HG02970 (cell line): ENCODE data around the gene RIN1.
"Not testable (repeated sequence)": the region's sequence is repeated elsewhere in the genome, so short reads cannot be mapped to it uniquely, and the experiment has no call there.

Experiments
- ATAC-seq: cut with Tn5 transposase; IDR thresholded peaks from one replicate; pipeline ENCODE4 v1.9.1; 2021; ENCODE audit warnings: mild to moderate bottlenecking, moderate library complexity, moderate number of reproducible peaks; ENCODE audit not compliant: unreplicated experiment, low FRiP score

The RIN1 gene

GRCh38 chr11:66360406-66361073 lies 24.3 kb upstream of the RIN1 start:
- no peak for ATAC-seq

DNA sequence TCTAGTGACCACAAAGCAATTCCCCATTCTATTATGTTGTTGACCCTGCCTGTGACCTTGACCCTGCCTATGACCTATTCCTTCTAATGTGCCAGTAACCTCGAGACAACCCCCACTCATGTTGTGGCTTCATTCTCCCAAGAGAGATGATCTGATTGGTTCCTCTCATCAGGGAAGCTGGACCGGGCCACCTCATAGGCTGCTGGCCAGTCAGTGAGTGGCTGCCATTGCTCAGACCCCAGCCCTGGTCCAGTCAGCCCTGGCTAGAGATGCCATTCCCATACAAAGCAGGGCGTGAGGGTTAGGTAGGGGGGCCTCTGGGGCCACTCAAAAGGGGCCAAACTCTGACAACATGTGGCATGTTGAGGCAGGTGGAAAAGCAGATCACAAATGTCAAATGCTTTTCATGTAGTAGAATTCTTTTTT lies 23.4 kb upstream of the RIN1 start:
- ATAC-seq = no peak

GRCh38 chr11:66350560-66351235 lies 14.5 kb upstream of the RIN1 start:
- not testable (repeated sequence) for ATAC-seq

DNA sequence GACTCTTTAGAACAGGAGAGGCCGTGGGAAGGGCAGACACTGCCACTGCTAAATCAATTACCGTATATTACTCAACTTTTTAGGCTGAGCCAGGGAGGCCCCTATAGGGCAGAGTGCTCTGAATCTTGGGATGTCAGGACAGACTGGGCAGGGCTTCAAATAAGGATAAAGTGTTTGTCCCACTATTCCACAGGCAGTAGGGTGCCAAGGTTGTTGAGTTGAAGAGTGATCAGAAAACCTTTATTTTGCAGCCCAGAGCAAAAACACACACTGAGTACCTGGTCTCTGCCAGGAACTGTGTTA lies 12.8 kb upstream of the RIN1 start:
- no peak for ATAC-seq

DNA sequence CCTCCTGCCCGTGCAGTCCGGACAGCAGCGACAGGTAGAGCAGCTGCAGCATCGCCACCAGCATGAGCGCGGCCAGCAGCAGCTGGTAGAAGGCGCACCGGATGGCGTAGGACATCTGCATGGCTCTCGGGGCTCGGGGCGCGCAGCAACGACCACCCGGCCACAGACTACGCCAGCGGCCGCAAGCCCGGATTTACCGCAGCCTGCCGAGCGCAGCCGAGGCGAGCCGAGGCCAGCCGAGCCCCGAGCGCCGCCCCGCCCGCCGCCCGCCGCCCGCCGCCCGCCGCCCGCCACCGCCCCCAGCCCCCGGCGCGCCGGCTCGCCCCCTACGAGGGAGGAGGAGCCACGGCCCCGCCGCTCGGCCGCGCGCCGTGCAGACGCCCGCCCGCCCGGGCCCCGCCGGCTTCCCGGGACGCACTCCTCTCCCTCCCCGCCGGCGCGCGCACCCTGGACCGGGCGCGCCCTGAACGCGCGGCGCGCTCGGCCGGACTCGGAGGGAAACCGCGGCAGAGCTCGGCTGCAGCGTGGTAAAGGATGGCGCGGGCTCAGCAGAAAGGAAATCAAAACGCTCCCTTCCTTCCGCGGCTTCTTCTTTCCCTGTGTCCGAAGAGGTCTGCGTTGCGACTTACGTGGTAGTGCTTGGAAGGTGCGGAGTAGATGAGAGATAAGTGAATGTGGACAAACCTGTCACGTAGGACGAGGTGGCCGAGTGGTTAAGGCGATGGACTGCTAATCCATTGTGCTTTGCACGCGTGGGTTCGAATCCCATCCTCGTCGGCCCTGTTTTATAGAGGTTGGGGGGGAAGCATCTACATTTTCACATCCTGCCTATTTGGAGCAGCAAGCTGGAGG lies 11.4 kb upstream of the RIN1 start, which contains the start of gene B4GAT1:
B4GAT1 (minus strand) TSS at position 205 of the 852 bp plus-strand sequence; CDS start at position 121, 84 bp downstream.
- peak; percentile 45 for ATAC-seq

- ATAC-seq = no peak
Observed at GRCh38 chr11:66346476-66347424, 10.5 kb upstream of the RIN1 start.

GRCh38 chr11:66345316-66345649 lies 9.0 kb upstream of the RIN1 start:
- ATAC-seq = peak; percentile 3

- peak; percentile 69 for ATAC-seq
Observed at GRCh38 chr11:66344550-66345315, 8.5 kb upstream of the RIN1 start, which contains the start of gene BRMS1. Gene BRMS1, minus strand, starts transcription at chr11:66345104. Its CDS starts 2,870 bp downstream, at chr11:66342234.

DNA sequence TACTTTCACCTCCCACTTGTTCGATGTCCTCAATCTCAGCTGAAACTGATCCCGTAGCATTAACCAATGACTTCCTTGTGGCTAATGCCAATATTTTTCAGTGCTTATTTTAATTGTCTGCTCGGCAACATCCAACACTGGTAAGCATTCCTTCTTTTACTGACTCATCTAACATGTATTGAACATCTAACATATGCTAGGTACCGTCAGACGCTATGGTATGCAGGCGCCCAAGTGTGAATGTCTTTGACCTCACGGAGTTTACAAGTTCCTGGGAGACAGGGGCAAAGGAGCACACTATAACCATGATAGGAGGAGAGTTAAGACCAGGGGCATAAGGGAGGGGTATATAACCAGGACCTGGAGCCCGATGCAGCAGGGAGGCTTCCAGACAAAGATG lies 6.9 kb upstream of the RIN1 start:
- ATAC-seq = no peak

- ATAC-seq = no peak
Observed at GRCh38 chr11:66341502-66342126, 5.4 kb upstream of the RIN1 start.

DNA sequence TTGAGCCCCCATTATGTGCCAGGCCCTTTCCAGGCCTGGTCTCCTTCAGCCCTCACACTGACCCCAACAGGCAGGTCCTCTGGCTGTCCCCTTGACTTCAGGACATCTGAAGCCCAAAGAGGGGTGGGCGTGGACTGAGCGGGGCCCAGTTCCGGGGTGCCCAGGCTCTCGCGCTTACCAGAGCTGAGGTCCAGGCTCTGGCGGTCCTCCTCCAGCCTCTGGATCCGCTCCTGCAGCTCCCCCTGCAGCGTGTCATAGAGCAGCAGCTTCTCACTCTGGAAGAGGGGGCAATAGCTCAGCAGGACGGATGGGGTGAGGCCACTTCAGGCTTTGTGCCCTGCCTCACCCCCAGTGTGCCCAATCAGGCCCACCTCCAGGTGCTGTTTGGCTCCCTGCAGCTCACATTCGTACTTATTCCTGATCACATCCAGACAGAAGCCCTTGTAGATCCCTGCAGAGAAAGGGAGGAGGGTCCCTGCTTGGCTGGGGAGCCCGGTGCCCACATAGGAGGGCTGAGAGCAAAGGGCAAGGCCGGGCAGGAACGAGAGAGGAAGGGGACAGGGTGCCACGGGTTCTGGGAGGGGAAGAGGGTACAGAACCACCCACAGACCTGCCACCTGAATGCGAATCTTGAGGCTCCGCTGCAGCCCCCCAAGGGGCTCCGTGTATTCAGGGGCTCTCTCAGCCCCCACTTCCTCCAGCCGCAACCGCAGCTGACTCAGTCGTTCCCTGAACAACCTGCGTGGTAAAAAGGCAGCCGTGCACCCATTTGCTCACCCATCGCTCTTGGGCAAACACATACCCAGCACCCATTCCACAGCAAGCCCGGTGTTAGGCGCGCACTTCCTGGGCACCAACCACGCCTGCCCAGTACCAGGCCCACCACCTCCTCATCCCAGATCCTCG lies 4.6 kb upstream of the RIN1 start:
- no peak for ATAC-seq

- ATAC-seq = no peak
Observed at GRCh38 chr11:66339686-66340483, 3.7 kb upstream of the RIN1 start.

DNA sequence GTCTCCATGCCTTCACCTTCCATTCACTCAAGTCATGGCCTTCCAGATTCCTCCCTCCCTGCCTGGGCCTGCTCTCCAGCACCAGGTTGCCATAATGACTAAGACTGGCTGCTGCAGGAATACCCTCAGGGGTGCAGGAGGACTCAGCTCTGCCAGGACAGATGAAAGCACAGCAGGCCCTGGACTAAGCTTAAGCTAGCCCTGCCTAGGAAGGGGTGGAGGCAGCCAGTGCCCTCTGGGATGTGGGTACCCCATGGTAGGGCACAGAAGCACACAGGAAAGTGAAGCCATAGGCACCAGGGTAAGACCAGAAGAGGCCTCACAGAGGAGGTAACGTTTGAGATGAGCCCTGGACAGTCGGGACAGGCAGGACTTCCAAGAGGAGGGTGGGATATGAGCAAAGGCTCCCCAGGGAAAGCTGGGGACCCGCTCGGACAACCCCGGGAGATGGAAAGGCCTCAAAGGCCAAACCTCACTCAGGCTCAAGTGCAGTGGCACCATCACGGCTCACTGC lies 3.0 kb upstream of the RIN1 start:
- no peak for ATAC-seq

GRCh38 chr11:66338276-66339161 lies 2.3 kb upstream of the RIN1 start:
- ATAC-seq = no peak

DNA sequence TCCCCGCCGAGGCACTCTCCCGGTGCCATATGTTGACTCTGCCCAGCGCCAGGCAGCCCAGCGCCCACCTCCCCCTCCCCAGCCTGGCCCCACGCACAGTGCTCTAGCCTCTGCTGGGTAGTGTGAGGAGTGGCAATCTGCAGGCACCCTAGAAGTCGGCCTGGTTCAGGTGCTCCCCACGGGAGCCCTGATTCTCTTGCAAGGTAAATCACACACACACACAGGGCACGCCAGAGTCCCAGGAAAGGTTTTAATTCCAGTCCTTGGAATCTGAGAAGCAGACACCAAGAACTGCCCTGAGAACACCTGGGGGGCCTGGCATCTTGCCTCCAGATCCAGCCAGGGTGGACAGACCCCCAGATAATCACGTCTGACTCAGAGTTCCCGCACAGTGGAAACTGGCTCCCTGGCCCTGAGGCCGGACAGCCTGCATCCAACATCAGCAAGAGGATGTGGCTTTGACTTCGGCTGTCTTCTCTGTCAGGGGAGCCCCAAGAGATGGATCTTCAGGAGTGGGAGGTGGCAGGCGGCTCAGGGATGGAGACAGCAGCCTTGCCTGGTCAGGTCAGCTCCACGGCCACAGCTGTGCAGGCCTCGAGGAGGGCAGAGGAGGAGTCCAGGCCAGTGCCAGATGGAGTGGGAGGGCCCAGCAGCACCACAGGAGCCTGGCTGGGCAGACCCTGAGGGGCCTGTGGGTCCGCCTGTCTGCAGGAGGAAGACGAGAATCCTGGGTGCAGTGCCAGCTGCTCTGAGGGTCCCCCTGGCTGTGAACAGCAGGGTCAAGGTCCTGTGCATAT lies 1.1 kb upstream of the RIN1 start:
- ATAC-seq = no peak
